GM12891 (cell line): ENCODE data around the gene ATG14.

Source experiments
- PAX5 ChIP-seq: IDR thresholded peaks from 2 replicates; pipeline ENCODE4 v1.6.1; 2011; ENCODE audit warnings: low read length, moderate library complexity, mild to moderate bottlenecking; ENCODE audit not compliant: insufficient read depth, severe bottlenecking
- POLR2A ChIP-seq: IDR thresholded peaks from 2 replicates; pipeline ENCODE4 v1.6.1; 2011; ENCODE audit warnings: low read depth, low read length, control low read depth
- POLR2AphosphoS5 ChIP-seq: IDR thresholded peaks from 2 replicates; pipeline ENCODE4 v1.6.1; 2011; ENCODE audit warnings: low read depth, low read length, control low read depth
- POU2F2 ChIP-seq: IDR thresholded peaks from 2 replicates; pipeline ENCODE4 v1.6.1; 2011; ENCODE audit warnings: low read depth, mild to moderate bottlenecking, control low read depth, low read length, moderate library complexity
- SPI1 ChIP-seq: IDR thresholded peaks from 2 replicates; pipeline ENCODE4 v1.6.1; 2011; ENCODE audit warnings: low read depth, low read length, control low read depth
- TAF1 ChIP-seq: IDR thresholded peaks from 2 replicates; pipeline ENCODE4 v1.6.1; 2011; ENCODE audit warnings: low read depth, low read length, control low read depth

DNA sequence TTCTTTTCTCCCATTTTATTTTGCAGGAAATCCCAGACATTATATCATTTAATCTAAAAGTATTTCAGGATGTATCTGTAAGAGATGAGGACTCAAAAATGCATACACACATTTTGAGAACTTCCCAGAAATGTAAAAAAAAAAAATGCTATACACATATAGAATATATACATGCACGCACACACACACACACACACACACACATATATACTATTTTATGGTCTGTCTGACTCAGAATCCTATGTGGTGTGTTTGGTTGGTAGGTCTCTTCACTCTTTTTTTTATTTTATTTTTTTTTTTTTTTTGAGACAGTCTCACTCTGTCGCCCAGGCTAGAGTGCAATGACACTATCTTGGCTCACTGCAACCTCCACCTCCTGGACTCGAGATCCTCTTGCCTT lies 74.9 kb downstream of the ATG14 start:
- no peak for TF ChIP-seq POLR2A
- no peak for TF ChIP-seq POLR2AphosphoS5
- TF ChIP-seq TAF1: no peak
- no peak for TF ChIP-seq POU2F2
- no peak for TF ChIP-seq PAX5
- no peak for TF ChIP-seq SPI1
